ENCODE data around the gene IDE. TPM values are rescaled to one million over a fixed set of nuclear protein-coding genes. Genes with fewer than 3 reads are reported as not detected.

IDE gene
- total RNA-seq, 1 experiment from 2014 or later = 55.8 TPM

GRCh38 chr10:92410501-92410900, 163.4 kb downstream of the IDE start (continued):
- TF ChIP-seq SRF (IDR thresholded peaks at IDR 0.05; ENCODE audit: low read depth) = no peak
- no peak for TF ChIP-seq EZH2 (IDR thresholded peaks at IDR 0.05)
- TF ChIP-seq CTCF (IDR thresholded peaks at IDR 0.05 in 2 of 3, conservative IDR thresholded peaks at IDR 0.05 in 1 of 3; ENCODE audit: borderline replicate concordance in 1 of 3, insufficient read depth in 1 of 3, low read depth in 2 of 3, low read length in 2 of 3) = no peak

- TF ChIP-seq SRF (IDR thresholded peaks at IDR 0.05; ENCODE audit: low read depth) (no peak), POLR2AphosphoS5 (IDR thresholded peaks at IDR 0.05; ENCODE audit: low read depth, low read length) (no peak), POLR2A (IDR thresholded peaks at IDR 0.05; ENCODE audit: borderline replicate concordance, extremely low read depth, insufficient read depth, insufficient read length) (no peak), JUND (IDR thresholded peaks at IDR 0.05) (no peak), RAD21 (IDR thresholded peaks at IDR 0.05; ENCODE audit: low read depth) (no peak), EZH2phosphoT487 (IDR thresholded peaks at IDR 0.05; ENCODE audit: borderline replicate concordance) (no peak), ELF1 (IDR thresholded peaks at IDR 0.05; ENCODE audit: borderline replicate concordance, low read depth) (no peak), CEBPB (IDR thresholded peaks at IDR 0.05; ENCODE audit: low read depth) (no peak), SP1 (IDR thresholded peaks at IDR 0.05; ENCODE audit: low read depth) (no peak), TCF7L2 (IDR thresholded peaks at IDR 0.05; ENCODE audit: borderline replicate concordance, extremely low read depth, insufficient read depth, insufficient read length) (no peak), CBX3 (IDR thresholded peaks at IDR 0.05; ENCODE audit: low read depth) (no peak), EGR1 (IDR thresholded peaks at IDR 0.05; ENCODE audit: low read depth) (no peak), SIN3A (IDR thresholded peaks at IDR 0.05; ENCODE audit: low read depth) (no peak), ZNF274 (IDR thresholded peaks at IDR 0.05; ENCODE audit: low read depth, low read length) (no peak)
- ChIA-PET POLR2A (no interaction called here), CTCF (interaction anchor here (0.7 kb wide), 1 partner anchor 8 kb away, joined by 3 read pairs; no protein-coding TSS in a partner anchor), RAD21 (ENCODE audit: low non-redundant PET in 1 of 2, low total read pairs in 2 of 2, uncharacterized antibody in 2 of 2, unreplicated experiment in 2 of 2) (interaction anchor here in 1 of 2 experiments (0.6 kb wide), 1 partner anchor 69 kb away, joined by 3 read pairs; no protein-coding TSS in a partner anchor)
- H2AFZ ChIP-seq (ENCODE audit: low read depth, low read length, poor library complexity, severe bottlenecking) = no peak overlapping the region
- H3K9me3 ChIP-seq (ENCODE audit: control insufficient read depth in 1 of 2, insufficient read depth in 1 of 2, low read depth in 1 of 2, low read length in 2 of 2) = no peaks in the 10 kb centered on the region
- no peaks in the 10 kb centered on the region for H3K79me2 ChIP-seq (ENCODE audit: insufficient read depth, low read length)
- no peaks in the 10 kb centered on the region for H3K9me2 ChIP-seq (ENCODE audit: insufficient read depth)
- no peaks in the 10 kb centered on the region for H4K20me1 ChIP-seq (ENCODE audit: insufficient read depth)
- H3K4me2 ChIP-seq (ENCODE audit: low read length) = peak overlapping the region; percentile 41; the same call in 1 of the 2 replicates
- H3K9ac ChIP-seq (ENCODE audit: low read length) = no peak overlapping the region
- no peak overlapping the region for H3K27ac ChIP-seq (ENCODE audit: low read depth, low read length)
- intact Hi-C loops (cut with micrococcal nuclease) = no loop called here
- ATAC-seq = no peak
- BruUV-seq (replicated peaks) = no TSS peak
- H3K36me3 ChIP-seq (ENCODE audit: control insufficient read depth in 1 of 2, insufficient read depth in 2 of 2, low read length in 2 of 2) = no peaks in the 10 kb centered on the region
- DNase-seq (ENCODE audit: low read depth, low spot score) = no peak
- peaks cover 0 to 10% of the 10 kb centered on the region in 2 experiments; a peak in 2 of 4 replicates for H3K4me1 ChIP-seq (ENCODE audit: control insufficient read depth in 1 of 2, insufficient read depth in 2 of 2, low read length in 2 of 2)
- no peak overlapping the region for H3K4me3 ChIP-seq (replicated peaks in 1 of 2; ENCODE audit: low read depth in 1 of 2, low read length in 2 of 2)
- H3K27me3 ChIP-seq (ENCODE audit: insufficient read depth, low read length) = no peaks in the 10 kb centered on the region
Measured at GRCh38 chr10:92408017-92408361, 165.9 kb downstream of the IDE start.
